ENCODE results near the gene DKK2. TPM values are rescaled to one million over a fixed set of nuclear protein-coding genes. Genes with fewer than 3 reads are reported as not detected.

The DKK2 gene
- total RNA-seq, 4 donors from 2014 or later = 0.55 to 1.3 TPM; not detected in 2

DNA sequence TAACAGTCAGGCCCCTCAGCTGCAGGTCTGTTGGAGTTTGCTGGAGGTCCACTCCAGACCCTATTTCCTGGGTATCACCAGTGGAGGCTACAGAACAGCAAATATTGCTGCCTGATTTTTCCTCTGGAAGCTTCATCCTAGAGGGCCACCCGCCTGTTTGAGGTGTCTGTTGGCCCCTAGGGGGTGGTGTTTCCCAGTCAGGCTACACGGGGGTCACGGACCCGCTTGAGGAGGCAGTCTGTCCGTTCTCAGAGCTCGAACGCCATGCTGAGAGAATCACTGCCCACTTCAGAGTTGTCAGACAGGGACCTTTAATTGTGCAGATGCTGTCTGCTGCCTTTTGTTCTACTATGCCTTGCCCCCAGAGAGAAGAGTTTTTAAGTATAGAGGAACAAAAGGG, 160.8 kb downstream of the DKK2 start:
- 75 to 78% methylated on average over 3 to 7 of the region's 7 CpGs for WGBS, 2 donors (ENCODE audit: low coverage in 1 of 2)
- no peaks in the 10 kb centered on the region for H3K27me3 ChIP-seq
- no peak for DNase-seq
- no peak for TF ChIP-seq POLR2AphosphoS5 (IDR thresholded peaks at IDR 0.05)
- no peak for TF ChIP-seq EP300 (IDR thresholded peaks at IDR 0.05; ENCODE audit: low read depth)
- TF ChIP-seq, protein P1, sequence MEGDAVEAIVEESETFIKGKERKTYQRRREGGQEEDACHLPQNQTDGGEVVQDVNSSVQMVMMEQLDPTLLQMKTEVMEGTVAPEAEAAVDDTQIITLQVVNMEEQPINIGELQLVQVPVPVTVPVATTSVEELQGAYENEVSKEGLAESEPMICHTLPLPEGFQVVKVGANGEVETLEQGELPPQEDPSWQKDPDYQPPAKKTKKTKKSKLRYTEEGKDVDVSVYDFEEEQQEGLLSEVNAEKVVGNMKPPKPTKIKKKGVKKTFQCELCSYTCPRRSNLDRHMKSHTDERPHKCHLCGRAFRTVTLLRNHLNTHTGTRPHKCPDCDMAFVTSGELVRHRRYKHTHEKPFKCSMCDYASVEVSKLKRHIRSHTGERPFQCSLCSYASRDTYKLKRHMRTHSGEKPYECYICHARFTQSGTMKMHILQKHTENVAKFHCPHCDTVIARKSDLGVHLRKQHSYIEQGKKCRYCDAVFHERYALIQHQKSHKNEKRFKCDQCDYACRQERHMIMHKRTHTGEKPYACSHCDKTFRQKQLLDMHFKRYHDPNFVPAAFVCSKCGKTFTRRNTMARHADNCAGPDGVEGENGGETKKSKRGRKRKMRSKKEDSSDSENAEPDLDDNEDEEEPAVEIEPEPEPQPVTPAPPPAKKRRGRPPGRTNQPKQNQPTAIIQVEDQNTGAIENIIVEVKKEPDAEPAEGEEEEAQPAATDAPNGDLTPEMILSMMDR (IDR thresholded peaks at IDR 0.05) = no peak
- no peak for TF ChIP-seq POLR2A (IDR thresholded peaks at IDR 0.05)
- no peaks in the 10 kb centered on the region for H3K36me3 ChIP-seq
- in situ Hi-C loops (cut with MboI; ENCODE audit: low pct_ligation_motif_present in 1 of 4, low pct_unique_long_range_greater_than_20kb in 1 of 4, low sequenced_read_pairs in 3 of 4) = loop anchor here in 1 of 4 donors (25.0 kb wide), 1 partner anchor 513 kb away; the partner anchor contains the start of gene GIMD1
- no peak overlapping the region for H3K27ac ChIP-seq
- intact Hi-C loops (cut with DNase I; ENCODE audit: low total_unique reads) = no loop called here
- no peaks in the 10 kb centered on the region for H3K9me3 ChIP-seq
- no peaks in the 10 kb centered on the region for H3K4me1 ChIP-seq
- no peak overlapping the region for H3K4me3 ChIP-seq
